ENCODE results near the gene DYRK1A.

DNA sequence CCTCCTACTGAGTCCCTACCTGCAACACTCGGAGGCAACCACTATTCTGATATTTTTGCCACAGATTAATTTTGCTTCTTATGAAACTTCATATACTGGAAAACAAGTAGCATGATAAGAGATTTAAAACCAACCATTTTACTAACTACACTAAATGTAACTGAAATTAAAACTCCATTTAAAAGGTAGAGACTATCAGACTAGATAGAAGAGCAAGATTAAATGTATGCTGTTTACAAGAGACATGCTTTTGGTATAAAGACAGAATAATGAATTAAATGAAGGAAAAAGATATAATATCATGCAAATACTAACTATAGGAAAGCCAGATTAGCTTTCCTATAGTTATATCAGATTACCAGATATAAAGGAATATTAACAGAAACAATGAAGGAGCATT lies 175.9 kb downstream of the DYRK1A start:
- TF ChIP-seq, protein P1, sequence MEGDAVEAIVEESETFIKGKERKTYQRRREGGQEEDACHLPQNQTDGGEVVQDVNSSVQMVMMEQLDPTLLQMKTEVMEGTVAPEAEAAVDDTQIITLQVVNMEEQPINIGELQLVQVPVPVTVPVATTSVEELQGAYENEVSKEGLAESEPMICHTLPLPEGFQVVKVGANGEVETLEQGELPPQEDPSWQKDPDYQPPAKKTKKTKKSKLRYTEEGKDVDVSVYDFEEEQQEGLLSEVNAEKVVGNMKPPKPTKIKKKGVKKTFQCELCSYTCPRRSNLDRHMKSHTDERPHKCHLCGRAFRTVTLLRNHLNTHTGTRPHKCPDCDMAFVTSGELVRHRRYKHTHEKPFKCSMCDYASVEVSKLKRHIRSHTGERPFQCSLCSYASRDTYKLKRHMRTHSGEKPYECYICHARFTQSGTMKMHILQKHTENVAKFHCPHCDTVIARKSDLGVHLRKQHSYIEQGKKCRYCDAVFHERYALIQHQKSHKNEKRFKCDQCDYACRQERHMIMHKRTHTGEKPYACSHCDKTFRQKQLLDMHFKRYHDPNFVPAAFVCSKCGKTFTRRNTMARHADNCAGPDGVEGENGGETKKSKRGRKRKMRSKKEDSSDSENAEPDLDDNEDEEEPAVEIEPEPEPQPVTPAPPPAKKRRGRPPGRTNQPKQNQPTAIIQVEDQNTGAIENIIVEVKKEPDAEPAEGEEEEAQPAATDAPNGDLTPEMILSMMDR (IDR thresholded peaks at IDR 0.05), result no peak
- no peak for TF ChIP-seq POLR2A (IDR thresholded peaks at IDR 0.05)

Data from uterus (tissue), 2 donors.